HepG2 (cell line): Measurements from ENCODE around the gene BAG5. TPM values are rescaled to one million over a fixed set of nuclear protein-coding genes. Genes with fewer than 3 reads are reported as not detected.

Experiments
- ATF7 ChIP-seq, 2 experiments: fragments of 450-650 bp in 1 of 2; sonication (generic) in 1 of 2; formaldehyde crosslinking in 1 of 2; IDR thresholded peaks; 2 replicates each; pipeline versions ENCODE4 v1.4.0 to v1.6.1; 2016 to 2020; ENCODE audit warnings: antibody characterized with exemption in 1 of 2, mild to moderate bottlenecking in 1 of 2, missing genetic modification reagents in 1 of 2
- CBX5 ChIP-seq: sonication (generic); formaldehyde crosslinking; IDR thresholded peaks from 2 replicates; pipeline ENCODE4 v1.4.0; 2020; ENCODE audit warnings: missing genetic modification reagents, borderline replicate concordance
- EED ChIP-seq: sonication (generic); formaldehyde crosslinking; IDR thresholded peaks from 2 replicates; pipeline ENCODE4 v1.5.0; 2020; ENCODE audit warnings: mild to moderate bottlenecking, missing genetic modification reagents
- FOXP1 ChIP-seq, 2 experiments: fragments of 450-650 bp in 1 of 2; IDR thresholded peaks; 2 replicates each; pipeline ENCODE4 v1.6.1; 2017 to 2018; ENCODE audit warnings: antibody characterized with exemption in 1 of 2
- NONO ChIP-seq, 2 experiments: fragments of 450-650 bp in 1 of 2; sonication (generic) in 1 of 2; formaldehyde crosslinking in 1 of 2; IDR thresholded peaks in 1 of 2; conservative IDR thresholded peaks in 1 of 2; 2 replicates each; pipeline versions ENCODE4 v1.6.1 to v1.8.0; 2017 to 2022; ENCODE audit warnings: mild to moderate bottlenecking in 1 of 2, missing genetic modification reagents in 1 of 2, moderate library complexity in 1 of 2
- ZFP90 ChIP-seq: sonication (generic); formaldehyde crosslinking; IDR thresholded peaks from 2 replicates; pipeline ENCODE4 v1.8.0; 2022; ENCODE audit warnings: missing genetic modification reagents, mild to moderate bottlenecking, inconsistent platforms, borderline replicate concordance
- ZFX ChIP-seq: sonication (generic); formaldehyde crosslinking; IDR thresholded peaks from 2 replicates; pipeline ENCODE4 v1.4.0; 2020; ENCODE audit warnings: mild to moderate bottlenecking, low read depth, missing genetic modification reagents, moderate library complexity
- ZNF318 ChIP-seq: sonication (generic); formaldehyde crosslinking; IDR thresholded peaks from 2 replicates; pipeline ENCODE4 v1.4.0; 2020; ENCODE audit warnings: mild to moderate bottlenecking, missing genetic modification reagents
- ZNF703 ChIP-seq: sonication (generic); formaldehyde crosslinking; IDR thresholded peaks from 2 replicates; pipeline ENCODE4 v1.5.1; 2020; ENCODE audit warnings: missing genetic modification reagents, mild to moderate bottlenecking, moderate library complexity, borderline replicate concordance
- polyA plus RNA-seq, 8 experiments: library from polyadenylated mRNA; depleted of rRNA in 3 of 8; stranded (reverse) in 7 of 8; unstranded in 1 of 8; fragments of >200 nt; fragmentation: Illumina TruSeq in 4 of 8; extraction: Trizol in 4 of 8; gene quantifications; 2 replicates each; pipeline versions ENCODE4 v1.2.1 to v1.2.3, GENCODE V29; 2011 to 2016; ENCODE audit warnings: low read depth in 4 of 8, missing spikeins in 1 of 8, mixed read lengths in 1 of 8; ENCODE audit not compliant: insufficient read depth in 1 of 8
- total RNA-seq, 5 experiments: library from RNA; depleted of rRNA; stranded (reverse); fragments of >200 nt; fragmentation: Illumina TruSeq; extraction: Trizol; gene quantifications; 2 replicates each; pipeline ENCODE4 v1.2.3, GENCODE V29; 2016; ENCODE audit warnings: low read depth in 1 of 5
- TF ChIP-seq, protein P1 (sequence below): IDR thresholded peaks from 2 replicates; pipeline ENCODE4 v1.4.0; 2020; ENCODE audit warnings: mild to moderate bottlenecking, missing genetic modification reagents
- TF ChIP-seq, protein P2 (sequence below): sonication (generic); formaldehyde crosslinking; IDR thresholded peaks from 2 replicates; pipeline ENCODE4 v1.5.0; 2020; ENCODE audit warnings: mild to moderate bottlenecking, missing genetic modification reagents

Gene BAG5
- total and polyA plus RNA-seq, 2 of the 13 experiments (the other 11 are each of a cell fraction or from before 2014, with no cell fraction given): 3.5 to 21.0 TPM

GRCh38 chr14:103549361-103550311, 12.8 kb downstream of the BAG5 start (continued):
- TF ChIP-seq, protein P1, sequence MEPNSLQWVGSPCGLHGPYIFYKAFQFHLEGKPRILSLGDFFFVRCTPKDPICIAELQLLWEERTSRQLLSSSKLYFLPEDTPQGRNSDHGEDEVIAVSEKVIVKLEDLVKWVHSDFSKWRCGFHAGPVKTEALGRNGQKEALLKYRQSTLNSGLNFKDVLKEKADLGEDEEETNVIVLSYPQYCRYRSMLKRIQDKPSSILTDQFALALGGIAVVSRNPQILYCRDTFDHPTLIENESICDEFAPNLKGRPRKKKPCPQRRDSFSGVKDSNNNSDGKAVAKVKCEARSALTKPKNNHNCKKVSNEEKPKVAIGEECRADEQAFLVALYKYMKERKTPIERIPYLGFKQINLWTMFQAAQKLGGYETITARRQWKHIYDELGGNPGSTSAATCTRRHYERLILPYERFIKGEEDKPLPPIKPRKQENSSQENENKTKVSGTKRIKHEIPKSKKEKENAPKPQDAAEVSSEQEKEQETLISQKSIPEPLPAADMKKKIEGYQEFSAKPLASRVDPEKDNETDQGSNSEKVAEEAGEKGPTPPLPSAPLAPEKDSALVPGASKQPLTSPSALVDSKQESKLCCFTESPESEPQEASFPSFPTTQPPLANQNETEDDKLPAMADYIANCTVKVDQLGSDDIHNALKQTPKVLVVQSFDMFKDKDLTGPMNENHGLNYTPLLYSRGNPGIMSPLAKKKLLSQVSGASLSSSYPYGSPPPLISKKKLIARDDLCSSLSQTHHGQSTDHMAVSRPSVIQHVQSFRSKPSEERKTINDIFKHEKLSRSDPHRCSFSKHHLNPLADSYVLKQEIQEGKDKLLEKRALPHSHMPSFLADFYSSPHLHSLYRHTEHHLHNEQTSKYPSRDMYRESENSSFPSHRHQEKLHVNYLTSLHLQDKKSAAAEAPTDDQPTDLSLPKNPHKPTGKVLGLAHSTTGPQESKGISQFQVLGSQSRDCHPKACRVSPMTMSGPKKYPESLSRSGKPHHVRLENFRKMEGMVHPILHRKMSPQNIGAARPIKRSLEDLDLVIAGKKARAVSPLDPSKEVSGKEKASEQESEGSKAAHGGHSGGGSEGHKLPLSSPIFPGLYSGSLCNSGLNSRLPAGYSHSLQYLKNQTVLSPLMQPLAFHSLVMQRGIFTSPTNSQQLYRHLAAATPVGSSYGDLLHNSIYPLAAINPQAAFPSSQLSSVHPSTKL (CRISPR knock-in tag): peak; percentile 58
- TF ChIP-seq, protein P2, sequence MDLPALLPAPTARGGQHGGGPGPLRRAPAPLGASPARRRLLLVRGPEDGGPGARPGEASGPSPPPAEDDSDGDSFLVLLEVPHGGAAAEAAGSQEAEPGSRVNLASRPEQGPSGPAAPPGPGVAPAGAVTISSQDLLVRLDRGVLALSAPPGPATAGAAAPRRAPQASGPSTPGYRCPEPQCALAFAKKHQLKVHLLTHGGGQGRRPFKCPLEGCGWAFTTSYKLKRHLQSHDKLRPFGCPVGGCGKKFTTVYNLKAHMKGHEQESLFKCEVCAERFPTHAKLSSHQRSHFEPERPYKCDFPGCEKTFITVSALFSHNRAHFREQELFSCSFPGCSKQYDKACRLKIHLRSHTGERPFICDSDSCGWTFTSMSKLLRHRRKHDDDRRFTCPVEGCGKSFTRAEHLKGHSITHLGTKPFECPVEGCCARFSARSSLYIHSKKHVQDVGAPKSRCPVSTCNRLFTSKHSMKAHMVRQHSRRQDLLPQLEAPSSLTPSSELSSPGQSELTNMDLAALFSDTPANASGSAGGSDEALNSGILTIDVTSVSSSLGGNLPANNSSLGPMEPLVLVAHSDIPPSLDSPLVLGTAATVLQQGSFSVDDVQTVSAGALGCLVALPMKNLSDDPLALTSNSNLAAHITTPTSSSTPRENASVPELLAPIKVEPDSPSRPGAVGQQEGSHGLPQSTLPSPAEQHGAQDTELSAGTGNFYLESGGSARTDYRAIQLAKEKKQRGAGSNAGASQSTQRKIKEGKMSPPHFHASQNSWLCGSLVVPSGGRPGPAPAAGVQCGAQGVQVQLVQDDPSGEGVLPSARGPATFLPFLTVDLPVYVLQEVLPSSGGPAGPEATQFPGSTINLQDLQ (CRISPR knock-in tag): no peak
- TF ChIP-seq FOXP1 (IDR thresholded peaks at IDR 0.05): no peak
- no peak for TF ChIP-seq FOXP1 (CRISPR knock-in tag; IDR thresholded peaks at IDR 0.05)
- TF ChIP-seq ZNF318 (CRISPR knock-in tag): no peak
- TF ChIP-seq CBX5 (CRISPR knock-in tag): peak; percentile 12; the same call in 1 of the 2 replicates
- TF ChIP-seq ZFX (CRISPR knock-in tag): peak; percentile 87
- TF ChIP-seq EED (CRISPR knock-in tag): peak; percentile 49; the same call in 1 of the 2 replicates
- TF ChIP-seq ATF7 (IDR thresholded peaks at IDR 0.05): no peak
- TF ChIP-seq ATF7 (CRISPR knock-in tag; IDR thresholded peaks at IDR 0.05): no peak
- peak; percentile 9; the same call in 1 of the 2 replicates for TF ChIP-seq ZFP90 (CRISPR knock-in tag)
- TF ChIP-seq ZNF703: no peak
- TF ChIP-seq NONO (IDR thresholded peaks at IDR 0.05): no peak
- TF ChIP-seq NONO (CRISPR knock-in tag; conservative IDR thresholded peaks at IDR 0.05): peak; percentile 69
